DND-41 (cell line): ENCODE results near the gene FLT3LG.

Source experiments
- ATAC-seq: fragments of 200-7000 bp; cut with Tn5 transposase; 3 replicates; pipeline ENCODE4 v1.9.1; 2021; ENCODE audit warnings: low read depth; ENCODE audit not compliant: insufficient read depth
- DNase-seq: peaks from one replicate; pipeline ENCODE4 v3.0.0-alpha.2; 2020
- H2AFZ ChIP-seq: 2 replicates; pipeline ENCODE4 v1.6.0; 2012; ENCODE audit warnings: low read depth, low read length
- H3K27ac ChIP-seq: 2 replicates; pipeline ENCODE4 v1.5.1; 2012; ENCODE audit warnings: low read length, inconsistent platforms
- H3K27me3 ChIP-seq: fragments of 200-600 bp; sonication (generic); 2 replicates; pipeline ENCODE4 v1.6.0; 2012; ENCODE audit warnings: low read length, mild to moderate bottlenecking, inconsistent platforms; ENCODE audit not compliant: insufficient read depth, poor library complexity
- H3K36me3 ChIP-seq: 2 replicates; pipeline ENCODE4 v1.5.1; 2012; ENCODE audit warnings: low read length, inconsistent platforms; ENCODE audit not compliant: insufficient read depth
- H3K4me1 ChIP-seq: 2 replicates; pipeline ENCODE4 v1.5.1; 2012; ENCODE audit warnings: mild to moderate bottlenecking, low read length; ENCODE audit not compliant: insufficient read depth
- H3K4me2 ChIP-seq: 2 replicates; pipeline ENCODE4 v1.6.0; 2012; ENCODE audit warnings: mild to moderate bottlenecking, moderate library complexity, low read length, inconsistent platforms; ENCODE audit not compliant: insufficient read depth
- H3K4me3 ChIP-seq, 2 experiments: fragments of 200-600 bp in 1 of 2; shearing (Covaris generic) in 1 of 2; 2 replicates each; pipeline ENCODE4 v1.5.1; 2012 to 2016; ENCODE audit warnings: inconsistent platforms in 2 of 2, low read length in 2 of 2, mild to moderate bottlenecking in 2 of 2, low read depth in 1 of 2, moderate library complexity in 1 of 2
- H3K79me2 ChIP-seq: 2 replicates; pipeline ENCODE4 v1.6.0; 2012; ENCODE audit warnings: low read length, inconsistent platforms; ENCODE audit not compliant: insufficient read depth
- H3K9ac ChIP-seq: 2 replicates; pipeline ENCODE4 v1.6.0; 2012; ENCODE audit warnings: low read depth, mild to moderate bottlenecking, inconsistent platforms, low read length, moderate library complexity
- H3K9me3 ChIP-seq: 2 replicates; pipeline ENCODE4 v1.5.1; 2012; ENCODE audit warnings: low read length, moderate library complexity, mild to moderate bottlenecking, inconsistent platforms; ENCODE audit not compliant: insufficient read depth, severe bottlenecking
- H4K20me1 ChIP-seq: 2 replicates; pipeline ENCODE4 v1.6.0; 2012; ENCODE audit warnings: low read length; ENCODE audit not compliant: insufficient read depth
- EZH2 ChIP-seq: IDR thresholded peaks from 3 replicates; pipeline ENCODE4 v1.6.1; 2012; ENCODE audit warnings: borderline replicate concordance, low read depth, mild to moderate bottlenecking, moderate library complexity, low read length, inconsistent platforms; ENCODE audit not compliant: severe bottlenecking
- TF ChIP-seq, protein P1 (sequence below): IDR thresholded peaks from 2 replicates; pipeline ENCODE4 v1.5.1; 2012; ENCODE audit warnings: borderline replicate concordance, low read length, moderate library complexity, mild to moderate bottlenecking; ENCODE audit not compliant: poor library complexity, severe bottlenecking; ENCODE audit errors: extremely low read depth

Gene FLT3LG

GRCh38 chr19:49533551-49534488 is 59.8 kb downstream of the FLT3LG start:
- TF ChIP-seq, protein P1, sequence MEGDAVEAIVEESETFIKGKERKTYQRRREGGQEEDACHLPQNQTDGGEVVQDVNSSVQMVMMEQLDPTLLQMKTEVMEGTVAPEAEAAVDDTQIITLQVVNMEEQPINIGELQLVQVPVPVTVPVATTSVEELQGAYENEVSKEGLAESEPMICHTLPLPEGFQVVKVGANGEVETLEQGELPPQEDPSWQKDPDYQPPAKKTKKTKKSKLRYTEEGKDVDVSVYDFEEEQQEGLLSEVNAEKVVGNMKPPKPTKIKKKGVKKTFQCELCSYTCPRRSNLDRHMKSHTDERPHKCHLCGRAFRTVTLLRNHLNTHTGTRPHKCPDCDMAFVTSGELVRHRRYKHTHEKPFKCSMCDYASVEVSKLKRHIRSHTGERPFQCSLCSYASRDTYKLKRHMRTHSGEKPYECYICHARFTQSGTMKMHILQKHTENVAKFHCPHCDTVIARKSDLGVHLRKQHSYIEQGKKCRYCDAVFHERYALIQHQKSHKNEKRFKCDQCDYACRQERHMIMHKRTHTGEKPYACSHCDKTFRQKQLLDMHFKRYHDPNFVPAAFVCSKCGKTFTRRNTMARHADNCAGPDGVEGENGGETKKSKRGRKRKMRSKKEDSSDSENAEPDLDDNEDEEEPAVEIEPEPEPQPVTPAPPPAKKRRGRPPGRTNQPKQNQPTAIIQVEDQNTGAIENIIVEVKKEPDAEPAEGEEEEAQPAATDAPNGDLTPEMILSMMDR: no peak
- no peak for TF ChIP-seq EZH2
- peak; percentile 76 for ATAC-seq
- DNase-seq: peak; percentile 36
- Histone ChIP-seq H3K9me3 (no peaks in the 10 kb centered on the region), H3K9ac (no peak overlapping the region), H4K20me1 (no peaks in the 10 kb centered on the region), H3K27me3 (no peaks in the 10 kb centered on the region), H3K4me3 (no peak overlapping the region), H3K4me2 (no peak overlapping the region), H3K4me1 (no peaks in the 10 kb centered on the region), H3K79me2 (no peaks in the 10 kb centered on the region), H3K27ac (no peak overlapping the region), H2AFZ (no peak overlapping the region), H3K36me3 (no peaks in the 10 kb centered on the region)

DNA sequence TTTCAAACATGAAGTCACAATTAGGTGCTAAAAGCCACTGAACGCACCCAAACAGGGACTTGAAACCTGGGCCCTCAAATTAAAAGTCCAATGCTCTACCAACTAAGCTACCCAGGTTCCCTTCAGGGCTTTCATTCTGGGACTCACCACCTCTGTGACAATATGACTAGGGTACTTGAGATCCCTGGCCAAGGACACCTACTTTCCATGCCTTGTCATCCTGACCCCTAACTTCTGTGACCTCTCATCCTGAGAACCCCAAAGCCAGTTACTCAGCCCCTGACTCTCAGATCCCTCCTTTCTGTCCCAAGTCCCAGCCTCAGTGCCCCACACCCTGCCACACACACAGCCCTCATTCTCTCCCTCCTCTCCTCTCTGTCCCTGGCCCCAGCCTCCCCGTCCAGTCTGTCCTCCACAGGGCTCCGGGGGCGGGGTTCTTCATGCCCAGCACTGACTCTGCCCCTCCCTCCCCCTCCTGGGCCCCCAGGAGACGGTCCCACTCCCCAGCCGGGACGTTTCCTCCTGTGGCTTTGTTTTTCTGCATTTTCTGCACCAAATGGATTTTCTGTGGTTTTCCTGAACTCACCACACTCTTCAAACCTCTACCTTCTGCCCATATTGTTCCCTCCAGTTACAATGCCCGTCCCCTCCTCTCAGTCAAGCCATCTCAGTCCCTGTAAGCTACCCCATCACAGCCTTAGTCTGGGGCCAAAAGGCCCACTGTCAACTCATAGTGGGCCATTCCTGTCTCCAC is 60.8 kb downstream of the FLT3LG start:
- DNase-seq: peak; percentile 22
- Histone ChIP-seq H3K9ac (no peak overlapping the region), H4K20me1 (no peaks in the 10 kb centered on the region), H3K4me3 (no peak overlapping the region), H3K27me3 (no peaks in the 10 kb centered on the region), H2AFZ (no peak overlapping the region), H3K79me2 (no peaks in the 10 kb centered on the region), H3K27ac (no peak overlapping the region), H3K36me3 (no peaks in the 10 kb centered on the region), H3K4me1 (no peaks in the 10 kb centered on the region), H3K9me3 (no peaks in the 10 kb centered on the region), H3K4me2 (no peak overlapping the region)
- no peak for TF ChIP-seq EZH2
- TF ChIP-seq, protein P1: no peak
- ATAC-seq: peak; percentile 33; the same call in 2 of the 3 replicates
